Neural crest cell (in vitro differentiated cells): ENCODE data around the gene COX4I2. TPM values are rescaled to one million over a fixed set of nuclear protein-coding genes. Genes with fewer than 3 reads are reported as not detected.
"Not testable (repeated sequence)": the region's sequence is repeated elsewhere in the genome, so short reads cannot be mapped to it uniquely, and the experiment has no call there.

ENCODE experiments used
- DNase-seq: peaks from one replicate; pipeline ENCODE4 v3.0.0; 2021; ENCODE audit warnings: low read depth, mixed read lengths, low spot score
- H3K27ac Mint-ChIP-seq: one replicate; pipeline ENCODE4 v1.8.0; 2021; ENCODE audit warnings: mild to moderate bottlenecking, mixed read lengths; ENCODE audit not compliant: unreplicated experiment
- H3K27me3 Mint-ChIP-seq: 2 replicates; pipeline ENCODE4 v1.8.0; 2021; ENCODE audit warnings: low read depth, mild to moderate bottlenecking, mixed read lengths
- H3K36me3 Mint-ChIP-seq: 2 replicates; pipeline ENCODE4 v1.8.0; 2021; ENCODE audit warnings: low read depth, mild to moderate bottlenecking, mixed read lengths
- H3K4me1 Mint-ChIP-seq: 2 replicates; pipeline ENCODE4 v1.8.0; 2021; ENCODE audit warnings: mixed read lengths
- H3K4me3 Mint-ChIP-seq: one replicate; pipeline ENCODE4 v1.8.0; 2021; ENCODE audit warnings: mild to moderate bottlenecking, mixed read lengths
- H3K9me3 Mint-ChIP-seq: 2 replicates; pipeline ENCODE4 v1.8.0; 2021; ENCODE audit warnings: mixed read lengths
- total RNA-seq: library from RNA; stranded (reverse); gene quantifications from 2 replicates; pipeline ENCODE4 v1.2.1, GENCODE V29; 2021
- TF ChIP-seq, protein P1 (sequence below): fragments of 200-600 bp; sonication (generic); conservative IDR thresholded peaks from 2 replicates; pipeline ENCODE4 v1.5.0; 2021; ENCODE audit warnings: antibody characterized with exemption, mild to moderate bottlenecking

COX4I2 gene
- total RNA-seq, 1 donor from 2014 or later, result not detected

DNA sequence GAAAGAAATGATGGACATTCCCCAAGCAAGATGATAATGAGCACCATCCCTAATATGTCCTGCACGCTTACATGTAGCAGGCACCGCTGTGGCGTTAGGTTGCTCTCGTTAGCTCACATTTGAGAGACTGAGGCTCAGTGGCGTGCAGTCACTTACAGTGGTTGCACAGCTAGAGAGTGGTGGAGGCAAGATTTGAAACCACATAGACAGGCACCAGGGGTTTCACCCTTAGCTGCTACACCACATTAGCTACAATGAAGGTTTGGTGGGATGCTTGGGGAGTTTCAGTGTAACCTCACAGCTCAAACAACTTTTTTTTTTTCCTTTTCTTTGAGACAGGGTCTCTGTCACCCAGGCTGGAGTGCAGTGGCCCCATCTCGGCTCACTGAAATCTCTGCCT, 3.7 kb downstream of the COX4I2 start:
- no peaks in the 10 kb centered on the region for H3K36me3 Mint-ChIP-seq
- DNase-seq, result no peak
- H3K9me3 Mint-ChIP-seq, result no peaks in the 10 kb centered on the region
- no peak overlapping the region for H3K4me3 Mint-ChIP-seq
- H3K4me1 Mint-ChIP-seq, result no peaks in the 10 kb centered on the region
- H3K27ac Mint-ChIP-seq, result no peak overlapping the region
- H3K27me3 Mint-ChIP-seq, result peaks cover 3% of the 10 kb centered on the region
- TF ChIP-seq, protein P1, sequence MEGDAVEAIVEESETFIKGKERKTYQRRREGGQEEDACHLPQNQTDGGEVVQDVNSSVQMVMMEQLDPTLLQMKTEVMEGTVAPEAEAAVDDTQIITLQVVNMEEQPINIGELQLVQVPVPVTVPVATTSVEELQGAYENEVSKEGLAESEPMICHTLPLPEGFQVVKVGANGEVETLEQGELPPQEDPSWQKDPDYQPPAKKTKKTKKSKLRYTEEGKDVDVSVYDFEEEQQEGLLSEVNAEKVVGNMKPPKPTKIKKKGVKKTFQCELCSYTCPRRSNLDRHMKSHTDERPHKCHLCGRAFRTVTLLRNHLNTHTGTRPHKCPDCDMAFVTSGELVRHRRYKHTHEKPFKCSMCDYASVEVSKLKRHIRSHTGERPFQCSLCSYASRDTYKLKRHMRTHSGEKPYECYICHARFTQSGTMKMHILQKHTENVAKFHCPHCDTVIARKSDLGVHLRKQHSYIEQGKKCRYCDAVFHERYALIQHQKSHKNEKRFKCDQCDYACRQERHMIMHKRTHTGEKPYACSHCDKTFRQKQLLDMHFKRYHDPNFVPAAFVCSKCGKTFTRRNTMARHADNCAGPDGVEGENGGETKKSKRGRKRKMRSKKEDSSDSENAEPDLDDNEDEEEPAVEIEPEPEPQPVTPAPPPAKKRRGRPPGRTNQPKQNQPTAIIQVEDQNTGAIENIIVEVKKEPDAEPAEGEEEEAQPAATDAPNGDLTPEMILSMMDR, result no peak

DNA sequence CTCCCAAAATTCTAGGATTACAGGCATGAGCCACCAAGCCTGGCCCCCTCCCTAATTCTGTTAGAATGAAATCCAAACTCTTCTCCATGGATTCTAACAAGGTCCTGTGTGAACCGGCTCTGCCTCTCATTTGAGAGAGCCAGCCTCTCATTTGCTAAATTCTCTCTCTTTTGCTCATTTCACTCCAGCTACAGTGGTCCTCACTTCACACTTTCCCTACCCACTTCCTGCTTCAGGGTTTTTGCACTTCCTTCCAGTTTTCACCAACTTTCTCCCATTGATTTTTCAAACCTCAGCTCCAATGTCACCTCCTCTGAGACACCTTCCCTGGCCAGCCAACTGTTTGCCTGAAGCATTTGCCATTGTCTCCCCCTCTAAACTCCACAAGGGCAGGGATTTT, 5.1 kb downstream of the COX4I2 start:
- no peak overlapping the region for H3K4me3 Mint-ChIP-seq
- H3K27me3 Mint-ChIP-seq, result peaks cover 3% of the 10 kb centered on the region
- H3K27ac Mint-ChIP-seq, result no peak overlapping the region

DNA sequence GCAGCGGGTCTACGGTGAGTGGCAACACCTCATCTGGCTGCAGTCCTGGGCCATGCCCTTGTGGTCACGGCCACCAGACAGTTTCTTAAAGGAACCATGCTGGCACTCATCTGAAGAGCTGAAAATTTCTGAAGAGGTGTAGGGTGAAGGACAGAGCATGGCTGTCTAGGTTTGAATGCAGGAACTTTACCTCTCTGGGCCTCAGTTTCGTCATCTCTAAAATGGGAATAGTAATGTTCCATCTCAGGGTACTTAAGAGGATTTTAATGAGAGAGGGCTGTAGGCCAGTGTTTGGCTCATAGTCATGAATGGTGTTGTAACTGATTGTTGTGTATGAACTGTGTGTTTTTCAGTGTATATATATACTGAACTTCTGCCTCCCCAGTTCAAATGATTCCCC, 5.8 kb downstream of the COX4I2 start:
- Mint-ChIP-seq H3K27ac (no peak overlapping the region), H3K36me3 (no peaks in the 10 kb centered on the region), H3K4me3 (no peak overlapping the region), H3K9me3 (no peaks in the 10 kb centered on the region), H3K4me1 (no peaks in the 10 kb centered on the region), H3K27me3 (peaks cover 3% of the 10 kb centered on the region)
- DNase-seq, result no peak
- TF ChIP-seq, protein P1, result no peak

More for the DNA sequence above, 5.1 kb downstream of the COX4I2 start:
- H3K36me3 Mint-ChIP-seq, result no peaks in the 10 kb centered on the region
- H3K9me3 Mint-ChIP-seq, result no peaks in the 10 kb centered on the region
- no peaks in the 10 kb centered on the region for H3K4me1 Mint-ChIP-seq
- TF ChIP-seq, protein P1, result no peak
- no peak for DNase-seq

DNA sequence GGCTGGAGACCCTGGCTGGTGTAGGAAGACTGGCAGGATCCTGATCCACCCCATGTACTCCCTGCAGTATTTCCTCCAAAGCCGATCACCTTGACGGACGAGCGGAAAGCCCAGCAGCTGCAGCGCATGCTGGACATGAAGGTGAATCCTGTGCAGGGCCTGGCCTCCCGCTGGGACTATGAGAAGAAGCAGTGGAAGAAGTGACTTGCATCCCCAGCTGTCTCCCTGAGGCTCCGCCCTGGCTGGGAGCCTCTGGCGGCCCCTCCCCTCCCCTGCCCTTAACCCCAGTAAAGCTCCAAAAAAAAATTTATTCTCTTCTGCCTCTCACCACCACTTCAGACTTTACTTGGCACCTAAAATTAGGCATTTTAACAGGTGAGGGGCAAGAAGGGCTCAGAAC, 7.0 kb downstream of the COX4I2 start:
- no peaks in the 10 kb centered on the region for H3K36me3 Mint-ChIP-seq
- peaks cover 3% of the 10 kb centered on the region for H3K27me3 Mint-ChIP-seq
- no peaks in the 10 kb centered on the region for H3K9me3 Mint-ChIP-seq
- no peak overlapping the region for H3K4me3 Mint-ChIP-seq
- no peaks in the 10 kb centered on the region for H3K4me1 Mint-ChIP-seq
- DNase-seq, result no peak
- peak overlapping the region; percentile 62 for H3K27ac Mint-ChIP-seq
- TF ChIP-seq, protein P1, result no peak

DNA sequence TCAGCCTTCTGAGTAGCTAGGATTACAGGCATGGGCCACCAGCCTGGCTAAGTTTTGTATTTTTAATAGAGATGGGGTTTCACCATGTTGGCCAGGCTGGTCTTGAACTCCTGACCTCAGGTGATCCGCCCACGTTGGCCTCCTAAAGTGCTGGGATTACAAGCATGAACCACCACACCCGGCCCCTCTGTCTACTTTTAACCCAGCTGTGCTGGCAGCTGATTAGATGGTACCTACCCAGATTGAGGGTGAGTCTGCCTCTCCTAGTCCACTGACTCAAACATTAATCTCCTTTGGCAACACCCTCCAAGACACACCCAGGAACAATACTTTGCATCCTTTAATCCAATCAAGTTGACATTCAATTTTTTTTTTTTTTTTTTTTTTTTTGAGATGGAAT, 10.4 kb downstream of the COX4I2 start:
- H3K4me1 Mint-ChIP-seq, H3K36me3 Mint-ChIP-seq, H3K4me3 Mint-ChIP-seq, H3K9me3 Mint-ChIP-seq, H3K27ac Mint-ChIP-seq, DNase-seq: not testable (repeated sequence)
- H3K27me3 Mint-ChIP-seq, result peaks cover 11% of the 10 kb centered on the region

DNA sequence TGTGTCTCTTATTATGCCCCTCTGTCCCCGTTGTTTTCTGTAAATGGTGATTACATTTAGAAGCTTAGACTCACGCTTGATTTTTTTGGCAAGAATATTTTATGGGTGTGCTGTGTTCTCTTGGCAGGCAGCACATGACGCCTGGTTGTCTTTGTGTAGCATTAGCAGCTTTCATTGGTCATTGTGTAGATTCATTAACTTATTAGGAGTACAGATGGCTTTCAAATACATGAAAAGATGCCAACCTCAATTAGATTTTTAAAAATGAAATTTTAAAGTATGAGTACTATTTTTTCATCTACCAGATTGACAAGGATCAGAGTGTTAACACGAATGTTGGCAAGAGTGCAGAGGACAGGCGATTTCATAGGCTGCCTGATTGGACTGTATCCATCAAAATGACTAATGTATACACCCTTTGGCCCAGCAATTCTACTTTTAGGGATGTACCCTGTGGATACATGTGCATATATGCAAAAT, 15.2 kb downstream of the COX4I2 start:
- no peak for DNase-seq
- TF ChIP-seq, protein P1, result no peak
- Mint-ChIP-seq H3K36me3 (no peaks in the 10 kb centered on the region), H3K4me3 (no peak overlapping the region), H3K27me3 (peaks cover 11% of the 10 kb centered on the region), H3K4me1 (no peaks in the 10 kb centered on the region), H3K9me3 (no peaks in the 10 kb centered on the region), H3K27ac (no peak overlapping the region)
